K562 (cell line): ENCODE results near the gene SOX15. TPM values are rescaled to one million over a fixed set of nuclear protein-coding genes. Genes with fewer than 3 reads are reported as not detected.
A peak's percentile ranks its signal among the peaks of the same experiment; 100 is the strongest.

Source experiments
- YY1 ChIP-seq, 3 experiments: IDR thresholded peaks; 2 replicates each; pipeline ENCODE4 v1.6.1; 2011; ENCODE audit warnings: low read length in 2 of 3, mild to moderate bottlenecking in 2 of 3, moderate library complexity in 2 of 3, borderline replicate concordance in 1 of 3, control low read depth in 1 of 3, low read depth in 1 of 3; ENCODE audit not compliant: insufficient read depth in 3 of 3, insufficient replicate concordance in 2 of 3, control insufficient read depth in 1 of 3, insufficient read length in 1 of 3; ENCODE audit errors: extremely low read depth in 1 of 3
- polyA plus RNA-seq, 8 experiments: library from polyadenylated mRNA; depleted of rRNA in 4 of 8; stranded (reverse) in 5 of 8; unstranded in 3 of 8; fragments of >200 nt; fragmentation: Nextera tagmentation in 2 of 8; fragmentation: Illumina TruSeq in 1 of 8; extraction: Ambion mirVana in 2 of 8; extraction: Trizol in 1 of 8; gene quantifications; 2 replicates each; pipeline versions ENCODE4 v1.2.1 to v1.2.3, GENCODE V29; 2011 to 2014; ENCODE audit warnings: inconsistent platforms in 1 of 8, missing spikeins in 1 of 8
- total RNA-seq, 7 experiments: library from RNA; depleted of rRNA in 6 of 7; stranded (reverse); fragments of >200 nt in 6 of 7; fragmentation: Illumina TruSeq in 2 of 7; extraction: Trizol in 2 of 7; gene quantifications; 2 replicates each; pipeline versions ENCODE4 v1.2.1 to v1.2.3, GENCODE V29; 2011 to 2021; ENCODE audit warnings: low replicate concordance in 1 of 7
- TF ChIP-seq, protein P1 (sequence below): conservative IDR thresholded peaks from 2 replicates; pipeline ENCODE4 v1.6.1; 2011; ENCODE audit warnings: low read depth, mild to moderate bottlenecking, low read length; ENCODE audit not compliant: control insufficient read depth
- TF ChIP-seq, protein P2 (sequence below): sonication (generic); formaldehyde crosslinking; IDR thresholded peaks from 2 replicates; pipeline ENCODE4 v1.4.0; 2020; ENCODE audit warnings: mild to moderate bottlenecking, missing genetic modification reagents
- TF ChIP-seq, protein P3 (sequence below): sonication (generic); formaldehyde crosslinking; IDR thresholded peaks from 2 replicates; pipeline ENCODE4 v1.8.0; 2022; ENCODE audit warnings: mild to moderate bottlenecking, low read depth, missing genetic modification reagents
- TF ChIP-seq, protein P4 (sequence below): fragments of 450-650 bp; IDR thresholded peaks from 2 replicates; pipeline ENCODE4 v1.6.1; 2016
- TF ChIP-seq, protein P5 (sequence below), 3 experiments: IDR thresholded peaks in 2 of 3; conservative IDR thresholded peaks in 1 of 3; 2 replicates each; pipeline ENCODE4 v1.5.1; 2011 to 2012; ENCODE audit warnings: low read length in 3 of 3, mild to moderate bottlenecking in 3 of 3, control low read depth in 2 of 3, improper control_type of control experiment in 1 of 3, inconsistent platforms in 1 of 3, low read depth in 1 of 3, mixed read lengths in 1 of 3, moderate library complexity in 1 of 3; ENCODE audit not compliant: insufficient read depth in 2 of 3

Gene SOX15
- total and polyA plus RNA-seq, 9 of the 15 experiments (the other 6 are each of a cell fraction or from before 2014, with no cell fraction given): 0.07 to 0.33 (median 0.19) TPM; not detected in 5

DNA sequence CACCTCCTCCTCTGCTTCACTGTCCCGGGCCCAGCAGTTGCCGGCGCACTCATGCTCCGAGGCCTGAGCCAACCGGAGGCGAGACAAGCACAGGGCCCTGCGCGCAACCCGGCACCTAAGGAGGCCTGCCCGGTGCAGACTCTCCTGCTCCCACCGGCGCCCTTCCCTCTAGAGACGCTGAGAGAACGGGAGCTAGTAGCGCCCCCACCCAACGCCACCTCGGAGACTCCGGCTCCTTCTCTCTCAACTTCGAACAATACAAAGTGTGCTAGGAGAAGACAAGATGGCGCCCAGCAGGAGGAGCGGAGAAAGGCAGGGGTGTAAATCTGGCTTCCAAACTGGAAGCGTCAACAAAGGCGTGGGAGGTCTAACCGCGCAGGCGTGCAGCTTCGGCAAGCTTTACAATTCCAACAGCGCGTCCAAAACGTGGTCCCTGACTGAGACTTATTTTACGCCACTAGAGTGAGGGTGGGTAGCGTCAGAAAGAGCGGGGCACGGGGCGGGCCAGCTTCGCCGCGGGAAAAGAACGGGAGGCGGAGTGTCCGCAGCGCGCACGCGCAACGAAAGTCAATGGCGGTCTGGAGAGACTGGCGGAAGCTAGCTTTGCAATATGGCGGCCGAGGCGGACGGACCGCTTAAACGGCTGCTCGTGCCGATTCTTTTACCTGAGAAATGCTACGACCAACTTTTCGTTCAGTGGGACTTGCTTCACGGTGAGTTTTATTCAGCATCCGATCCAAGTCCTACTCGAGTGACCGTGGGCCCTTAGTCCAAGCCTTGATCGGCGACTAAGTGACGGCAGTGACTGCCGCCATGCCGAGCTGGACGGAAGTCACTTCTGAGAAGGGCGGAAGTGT lies 6.4 kb downstream of the SOX15 start, which contains the start of gene MPDU1 (continued):
- peak; percentile 64 to 95 (median 94) for TF ChIP-seq YY1 (IDR thresholded peaks at IDR 0.05; ENCODE audit: borderline replicate concordance in 1 of 3, control insufficient read depth in 1 of 3, extremely low read depth in 1 of 3, insufficient read depth in 3 of 3, insufficient read length in 1 of 3, insufficient replicate concordance in 2 of 3, low read depth in 1 of 3, low read length in 2 of 3)
- TF ChIP-seq, protein P1, sequence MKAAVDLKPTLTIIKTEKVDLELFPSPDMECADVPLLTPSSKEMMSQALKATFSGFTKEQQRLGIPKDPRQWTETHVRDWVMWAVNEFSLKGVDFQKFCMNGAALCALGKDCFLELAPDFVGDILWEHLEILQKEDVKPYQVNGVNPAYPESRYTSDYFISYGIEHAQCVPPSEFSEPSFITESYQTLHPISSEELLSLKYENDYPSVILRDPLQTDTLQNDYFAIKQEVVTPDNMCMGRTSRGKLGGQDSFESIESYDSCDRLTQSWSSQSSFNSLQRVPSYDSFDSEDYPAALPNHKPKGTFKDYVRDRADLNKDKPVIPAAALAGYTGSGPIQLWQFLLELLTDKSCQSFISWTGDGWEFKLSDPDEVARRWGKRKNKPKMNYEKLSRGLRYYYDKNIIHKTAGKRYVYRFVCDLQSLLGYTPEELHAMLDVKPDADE: no peak; the same call in 1 of the 2 replicates
- TF ChIP-seq, protein P2, sequence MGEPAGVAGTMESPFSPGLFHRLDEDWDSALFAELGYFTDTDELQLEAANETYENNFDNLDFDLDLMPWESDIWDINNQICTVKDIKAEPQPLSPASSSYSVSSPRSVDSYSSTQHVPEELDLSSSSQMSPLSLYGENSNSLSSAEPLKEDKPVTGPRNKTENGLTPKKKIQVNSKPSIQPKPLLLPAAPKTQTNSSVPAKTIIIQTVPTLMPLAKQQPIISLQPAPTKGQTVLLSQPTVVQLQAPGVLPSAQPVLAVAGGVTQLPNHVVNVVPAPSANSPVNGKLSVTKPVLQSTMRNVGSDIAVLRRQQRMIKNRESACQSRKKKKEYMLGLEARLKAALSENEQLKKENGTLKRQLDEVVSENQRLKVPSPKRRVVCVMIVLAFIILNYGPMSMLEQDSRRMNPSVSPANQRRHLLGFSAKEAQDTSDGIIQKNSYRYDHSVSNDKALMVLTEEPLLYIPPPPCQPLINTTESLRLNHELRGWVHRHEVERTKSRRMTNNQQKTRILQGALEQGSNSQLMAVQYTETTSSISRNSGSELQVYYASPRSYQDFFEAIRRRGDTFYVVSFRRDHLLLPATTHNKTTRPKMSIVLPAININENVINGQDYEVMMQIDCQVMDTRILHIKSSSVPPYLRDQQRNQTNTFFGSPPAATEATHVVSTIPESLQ (CRISPR knock-in tag): peak; percentile 17; the same call in 1 of the 2 replicates
- TF ChIP-seq, protein P3, sequence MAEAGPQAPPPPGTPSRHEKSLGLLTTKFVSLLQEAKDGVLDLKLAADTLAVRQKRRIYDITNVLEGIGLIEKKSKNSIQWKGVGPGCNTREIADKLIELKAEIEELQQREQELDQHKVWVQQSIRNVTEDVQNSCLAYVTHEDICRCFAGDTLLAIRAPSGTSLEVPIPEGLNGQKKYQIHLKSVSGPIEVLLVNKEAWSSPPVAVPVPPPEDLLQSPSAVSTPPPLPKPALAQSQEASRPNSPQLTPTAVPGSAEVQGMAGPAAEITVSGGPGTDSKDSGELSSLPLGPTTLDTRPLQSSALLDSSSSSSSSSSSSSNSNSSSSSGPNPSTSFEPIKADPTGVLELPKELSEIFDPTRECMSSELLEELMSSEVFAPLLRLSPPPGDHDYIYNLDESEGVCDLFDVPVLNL (CRISPR knock-in tag): peak; percentile 93
- TF ChIP-seq, protein P4, sequence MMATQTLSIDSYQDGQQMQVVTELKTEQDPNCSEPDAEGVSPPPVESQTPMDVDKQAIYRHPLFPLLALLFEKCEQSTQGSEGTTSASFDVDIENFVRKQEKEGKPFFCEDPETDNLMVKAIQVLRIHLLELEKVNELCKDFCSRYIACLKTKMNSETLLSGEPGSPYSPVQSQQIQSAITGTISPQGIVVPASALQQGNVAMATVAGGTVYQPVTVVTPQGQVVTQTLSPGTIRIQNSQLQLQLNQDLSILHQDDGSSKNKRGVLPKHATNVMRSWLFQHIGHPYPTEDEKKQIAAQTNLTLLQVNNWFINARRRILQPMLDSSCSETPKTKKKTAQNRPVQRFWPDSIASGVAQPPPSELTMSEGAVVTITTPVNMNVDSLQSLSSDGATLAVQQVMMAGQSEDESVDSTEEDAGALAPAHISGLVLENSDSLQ: peak; percentile 48
- TF ChIP-seq, protein P5, sequence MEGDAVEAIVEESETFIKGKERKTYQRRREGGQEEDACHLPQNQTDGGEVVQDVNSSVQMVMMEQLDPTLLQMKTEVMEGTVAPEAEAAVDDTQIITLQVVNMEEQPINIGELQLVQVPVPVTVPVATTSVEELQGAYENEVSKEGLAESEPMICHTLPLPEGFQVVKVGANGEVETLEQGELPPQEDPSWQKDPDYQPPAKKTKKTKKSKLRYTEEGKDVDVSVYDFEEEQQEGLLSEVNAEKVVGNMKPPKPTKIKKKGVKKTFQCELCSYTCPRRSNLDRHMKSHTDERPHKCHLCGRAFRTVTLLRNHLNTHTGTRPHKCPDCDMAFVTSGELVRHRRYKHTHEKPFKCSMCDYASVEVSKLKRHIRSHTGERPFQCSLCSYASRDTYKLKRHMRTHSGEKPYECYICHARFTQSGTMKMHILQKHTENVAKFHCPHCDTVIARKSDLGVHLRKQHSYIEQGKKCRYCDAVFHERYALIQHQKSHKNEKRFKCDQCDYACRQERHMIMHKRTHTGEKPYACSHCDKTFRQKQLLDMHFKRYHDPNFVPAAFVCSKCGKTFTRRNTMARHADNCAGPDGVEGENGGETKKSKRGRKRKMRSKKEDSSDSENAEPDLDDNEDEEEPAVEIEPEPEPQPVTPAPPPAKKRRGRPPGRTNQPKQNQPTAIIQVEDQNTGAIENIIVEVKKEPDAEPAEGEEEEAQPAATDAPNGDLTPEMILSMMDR (IDR thresholded peaks at IDR 0.05 in 2 of 3, conservative IDR thresholded peaks at IDR 0.05 in 1 of 3; ENCODE audit: insufficient read depth in 2 of 3, low read depth in 1 of 3, low read length in 3 of 3): no peak
